ENCODE measurements around the gene TMEM255B.
"Not testable (repeated sequence)": the region's sequence is repeated elsewhere in the genome, so short reads cannot be mapped to it uniquely, and the experiment has no call there.

Gene TMEM255B

GRCh38 chr13:113758651-113759524 lies at the start of gene TMEM255B:
TMEM255B (plus strand) TSS chr13:113759226; CDS start chr13:113759270, 44 bp downstream.
- H3K9ac ChIP-seq (ENCODE audit: low read depth, low read length), result peak within 1 kb of the TSS; percentile 80; the same call in 1 of the 2 replicates
- no peaks in the 10 kb centered on the region for H3K36me3 ChIP-seq (ENCODE audit: insufficient read depth, low read length)
- H3K9me3 ChIP-seq (ENCODE audit: control insufficient read depth, insufficient read depth, low read length), result no peaks in the 10 kb centered on the region
- no peaks in the 10 kb centered on the region for H3K4me1 ChIP-seq (ENCODE audit: insufficient read depth, low read length)

- H3K4me1 ChIP-seq (ENCODE audit: insufficient read depth, low read length), result no peaks in the 10 kb centered on the region
- no peaks in the 10 kb centered on the region for H3K36me3 ChIP-seq (ENCODE audit: insufficient read depth, low read length)
- H3K9ac ChIP-seq (ENCODE audit: low read depth, low read length), result no peak overlapping the region
- H3K9me3 ChIP-seq (ENCODE audit: control insufficient read depth, insufficient read depth, low read length), result no peaks in the 10 kb centered on the region
Measured at GRCh38 chr13:113722921-113723320, 36.1 kb upstream of the TMEM255B start.

GRCh38 chr13:113723410-113724015 lies 35.5 kb upstream of the TMEM255B start:
- H3K9ac ChIP-seq (ENCODE audit: low read depth, low read length), result no peak overlapping the region
- no peaks in the 10 kb centered on the region for H3K4me1 ChIP-seq (ENCODE audit: insufficient read depth, low read length)
- no peaks in the 10 kb centered on the region for H3K9me3 ChIP-seq (ENCODE audit: control insufficient read depth, insufficient read depth, low read length)
- H3K36me3 ChIP-seq (ENCODE audit: insufficient read depth, low read length), result no peaks in the 10 kb centered on the region

GRCh38 chr13:113724016-113724758 lies 34.8 kb upstream of the TMEM255B start:
- no peaks in the 10 kb centered on the region for H3K36me3 ChIP-seq (ENCODE audit: insufficient read depth, low read length)
- no peaks in the 10 kb centered on the region for H3K4me1 ChIP-seq (ENCODE audit: insufficient read depth, low read length)
- H3K9me3 ChIP-seq (ENCODE audit: control insufficient read depth, insufficient read depth, low read length), result no peaks in the 10 kb centered on the region
- peak overlapping the region; percentile 70 for H3K9ac ChIP-seq (ENCODE audit: low read depth, low read length)

- Histone ChIP-seq H3K9ac (ENCODE audit: low read depth, low read length) (peak overlapping the region; percentile 70), H3K4me1 (ENCODE audit: insufficient read depth, low read length) (no peaks in the 10 kb centered on the region), H3K36me3 (ENCODE audit: insufficient read depth, low read length) (no peaks in the 10 kb centered on the region), H3K9me3 (ENCODE audit: control insufficient read depth, insufficient read depth, low read length) (no peaks in the 10 kb centered on the region)
Measured at GRCh38 chr13:113724780-113725315, 34.2 kb upstream of the TMEM255B start.

- not testable (repeated sequence) for H3K36me3 ChIP-seq (ENCODE audit: insufficient read depth, low read length); H3K9me3 ChIP-seq (ENCODE audit: control insufficient read depth, insufficient read depth, low read length); H3K4me1 ChIP-seq (ENCODE audit: insufficient read depth, low read length); H3K9ac ChIP-seq (ENCODE audit: low read depth, low read length)
Measured at GRCh38 chr13:113725329-113726105, 33.5 kb upstream of the TMEM255B start.

GRCh38 chr13:113726106-113726821 lies 32.8 kb upstream of the TMEM255B start:
- H3K9ac ChIP-seq (ENCODE audit: low read depth, low read length), result peak overlapping the region; percentile 50; the same call in 1 of the 2 replicates
- H3K9me3 ChIP-seq (ENCODE audit: control insufficient read depth, insufficient read depth, low read length); H3K4me1 ChIP-seq (ENCODE audit: insufficient read depth, low read length); H3K36me3 ChIP-seq (ENCODE audit: insufficient read depth, low read length): not testable (repeated sequence)

GRCh38 chr13:113726961-113727411 lies 32.0 kb upstream of the TMEM255B start:
- Histone ChIP-seq H3K36me3 (ENCODE audit: insufficient read depth, low read length) (no peaks in the 10 kb centered on the region), H3K4me1 (ENCODE audit: insufficient read depth, low read length) (no peaks in the 10 kb centered on the region), H3K9ac (ENCODE audit: low read depth, low read length) (no peak overlapping the region), H3K9me3 (ENCODE audit: control insufficient read depth, insufficient read depth, low read length) (no peaks in the 10 kb centered on the region)

GRCh38 chr13:113728571-113729054 lies 30.4 kb upstream of the TMEM255B start:
- no peaks in the 10 kb centered on the region for H3K36me3 ChIP-seq (ENCODE audit: insufficient read depth, low read length)
- no peak overlapping the region for H3K9ac ChIP-seq (ENCODE audit: low read depth, low read length)
- no peaks in the 10 kb centered on the region for H3K4me1 ChIP-seq (ENCODE audit: insufficient read depth, low read length)
- no peaks in the 10 kb centered on the region for H3K9me3 ChIP-seq (ENCODE audit: control insufficient read depth, insufficient read depth, low read length)

GRCh38 chr13:113729187-113730019 lies 29.6 kb upstream of the TMEM255B start:
- no peaks in the 10 kb centered on the region for H3K9me3 ChIP-seq (ENCODE audit: control insufficient read depth, insufficient read depth, low read length)
- H3K4me1 ChIP-seq (ENCODE audit: insufficient read depth, low read length), result no peaks in the 10 kb centered on the region
- H3K36me3 ChIP-seq (ENCODE audit: insufficient read depth, low read length), result no peaks in the 10 kb centered on the region
- no peak overlapping the region for H3K9ac ChIP-seq (ENCODE audit: low read depth, low read length)

- no peaks in the 10 kb centered on the region for H3K9me3 ChIP-seq (ENCODE audit: control insufficient read depth, insufficient read depth, low read length)
- no peaks in the 10 kb centered on the region for H3K36me3 ChIP-seq (ENCODE audit: insufficient read depth, low read length)
- no peak overlapping the region for H3K9ac ChIP-seq (ENCODE audit: low read depth, low read length)
- H3K4me1 ChIP-seq (ENCODE audit: insufficient read depth, low read length), result no peaks in the 10 kb centered on the region
Measured at GRCh38 chr13:113730258-113730691, 28.8 kb upstream of the TMEM255B start.

- Histone ChIP-seq H3K36me3 (ENCODE audit: insufficient read depth, low read length) (no peaks in the 10 kb centered on the region), H3K9me3 (ENCODE audit: control insufficient read depth, insufficient read depth, low read length) (no peaks in the 10 kb centered on the region), H3K9ac (ENCODE audit: low read depth, low read length) (no peak overlapping the region), H3K4me1 (ENCODE audit: insufficient read depth, low read length) (no peaks in the 10 kb centered on the region)
Measured at GRCh38 chr13:113730831-113731191, 28.2 kb upstream of the TMEM255B start.
